Naive thymus-derived CD4-positive, alpha-beta T cell (primary cell): ENCODE measurements around the gene GPR153. TPM values are rescaled to one million over a fixed set of nuclear protein-coding genes. Genes with fewer than 3 reads are reported as not detected.

Experiments
- ATAC-seq: fragments of 150-1000 bp; cut with Tn5 transposase; 2 replicates; pipeline ENCODE4 v1.10.0; 2021; ENCODE audit warnings: mild to moderate bottlenecking, moderate library complexity
- CTCF ChIA-PET: fragments of 350-600 bp; sonication (Branson Sonifier 250); formaldehyde crosslinking; loops from one replicate; lab custom pipeline; 2021; ENCODE audit warnings: antibody characterized with exemption; lab: Charles Lee
- POLR2A ChIA-PET: fragments of 350-600 bp; sonication (Branson Sonifier 250); formaldehyde crosslinking; loops from one replicate; lab custom pipeline; 2021; ENCODE audit warnings: antibody characterized with exemption, inconsistent platforms; lab: Charles Lee
- DNase-seq, 9 donors: peaks; one replicate each; pipeline versions ENCODE4 v3.0.0 to v3.0.0-alpha.2; 2020 to 2022; ENCODE audit warnings: mixed read lengths in 1 of 9
- H3K27ac ChIP-seq: one replicate; pipeline ENCODE4 v1.7.0; 2013; ENCODE audit warnings: mild to moderate bottlenecking, low read depth, low read length, moderate library complexity
- H3K27me3 ChIP-seq, 2 donors: one replicate each; pipeline ENCODE4 v1.7.0; 2013; ENCODE audit warnings: low read length in 2 of 2, mild to moderate bottlenecking in 2 of 2, moderate library complexity in 2 of 2; ENCODE audit not compliant: control insufficient read depth in 2 of 2, insufficient read depth in 2 of 2
- H3K36me3 ChIP-seq, 3 experiments: 1 replicate in 2 of 3; 2 replicates in 1 of 3; pipeline ENCODE4 v1.7.0; 2013; ENCODE audit warnings: low read length in 3 of 3, mild to moderate bottlenecking in 3 of 3, moderate library complexity in 1 of 3; ENCODE audit not compliant: insufficient read depth in 3 of 3, control insufficient read depth in 2 of 3
- H3K4me1 ChIP-seq, 2 donors: one replicate each; pipeline ENCODE4 v1.7.0; 2013; ENCODE audit warnings: low read length in 2 of 2, mild to moderate bottlenecking in 2 of 2, moderate library complexity in 1 of 2; ENCODE audit not compliant: control insufficient read depth in 2 of 2, insufficient read depth in 2 of 2
- H3K4me3 ChIP-seq: 2 replicates; pipeline ENCODE4 v1.7.0; 2013; ENCODE audit warnings: mild to moderate bottlenecking, low read length
- H3K9me3 ChIP-seq, 3 experiments: 1 replicate in 2 of 3; 2 replicates in 1 of 3; pipeline ENCODE4 v1.7.0; 2013; ENCODE audit warnings: low read length in 3 of 3; ENCODE audit not compliant: control insufficient read depth in 2 of 3
- H3K27ac Mint-ChIP-seq, 9 donors: one replicate each; pipeline ENCODE4 v1.8.0; 2020 to 2022; ENCODE audit warnings: mixed read lengths in 9 of 9, mild to moderate bottlenecking in 8 of 9, moderate library complexity in 5 of 9, inconsistent platforms in 2 of 9
- H3K27me3 Mint-ChIP-seq, 5 donors: one replicate each; pipeline ENCODE4 v1.8.0; 2021 to 2022; ENCODE audit warnings: mixed read lengths in 5 of 5, mild to moderate bottlenecking in 1 of 5
- H3K36me3 Mint-ChIP-seq, 5 donors: one replicate each; pipeline ENCODE4 v1.8.0; 2020 to 2022; ENCODE audit warnings: mixed read lengths in 5 of 5, mild to moderate bottlenecking in 3 of 5, inconsistent platforms in 1 of 5
- H3K4me1 Mint-ChIP-seq, 7 donors: one replicate each; pipeline ENCODE4 v1.8.0; 2020 to 2022; ENCODE audit warnings: mixed read lengths in 7 of 7, mild to moderate bottlenecking in 3 of 7, inconsistent platforms in 1 of 7
- H3K4me3 Mint-ChIP-seq, 10 donors: one replicate each; pipeline ENCODE4 v1.8.0; 2020 to 2022; ENCODE audit warnings: mild to moderate bottlenecking in 10 of 10, mixed read lengths in 10 of 10, moderate library complexity in 6 of 10, inconsistent platforms in 2 of 10
- H3K9me3 Mint-ChIP-seq, 11 donors: one replicate each; pipeline ENCODE4 v1.8.0; 2020 to 2022; ENCODE audit warnings: mixed read lengths in 11 of 11, mild to moderate bottlenecking in 4 of 11, inconsistent platforms in 1 of 11, moderate library complexity in 1 of 11
- intact Hi-C, 2 donors: fragments of 100-400 bp; cut with micrococcal nuclease; formaldehyde crosslinking; loops; one replicate each; pipeline ENCODE4 v1.15.1; 2023
- polyA plus RNA-seq, 2 donors: library from polyadenylated mRNA; unstranded; fragments of 300-500 nt; fragmentation: Illumina TruSeq; gene quantifications; one replicate each; pipeline ENCODE4 v1.2.3, GENCODE V29; 2021
- total RNA-seq, 6 experiments: library from RNA in 5 of 6; stranded (reverse) in 5 of 6; gene quantifications; 1 replicate in 5 of 6; 2 replicates in 1 of 6; pipeline ENCODE4 v1.2.3 and lab custom pipeline; 2021 to 2026

GPR153 gene
- total and polyA plus RNA-seq, 7 experiments from 2014 or later, result 0.27 to 2.9 (median 0.59) TPM; not detected in 2

DNA sequence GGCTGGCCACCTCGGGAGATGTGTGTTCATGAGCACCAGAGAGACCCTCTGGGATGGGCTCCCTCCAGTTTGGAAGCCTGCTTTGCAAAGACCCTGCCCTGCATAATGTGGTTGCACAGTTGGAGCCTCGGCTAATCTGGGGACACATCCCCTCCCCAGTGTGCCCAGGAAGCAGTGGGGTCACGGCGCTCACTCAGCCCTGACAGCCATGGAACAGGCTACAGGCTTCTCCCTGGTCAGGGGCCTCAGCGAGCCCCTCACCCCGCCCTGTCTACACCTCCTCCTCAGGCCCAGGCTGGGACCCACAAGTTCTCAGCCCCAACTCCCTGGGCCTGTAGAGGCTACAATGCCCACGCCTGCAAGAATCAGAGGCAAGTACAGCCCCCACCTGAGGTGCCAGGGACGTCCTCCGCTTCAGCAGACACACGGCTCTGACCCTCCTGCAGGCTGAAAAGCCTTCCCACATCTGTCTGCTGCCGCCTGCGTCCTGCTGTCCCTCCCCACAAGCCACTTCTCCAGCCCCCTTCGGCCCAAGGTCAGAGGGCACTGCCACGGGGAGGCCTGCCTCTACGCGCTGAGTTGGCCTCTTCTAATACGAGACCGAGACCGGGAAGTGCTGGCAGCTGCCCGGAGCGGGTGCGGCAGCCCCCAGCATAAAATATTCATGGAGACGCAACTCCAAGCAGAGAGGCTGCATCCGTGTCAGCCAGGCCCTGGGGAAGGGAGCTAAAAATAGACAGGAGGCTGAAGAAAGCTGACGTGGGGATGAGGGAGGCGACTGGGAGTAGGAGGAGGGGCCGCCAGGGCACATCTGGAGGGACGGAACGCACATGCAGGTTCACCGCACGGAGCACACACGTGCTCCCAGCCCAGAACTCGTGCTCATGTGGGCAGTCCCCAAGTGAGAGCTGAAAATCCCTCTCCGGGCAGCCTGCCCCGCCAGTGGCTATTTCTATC lies 15.2 kb upstream of the GPR153 start:
- H3K9me3 Mint-ChIP-seq, result no peaks in the 10 kb centered on the region
- intact Hi-C loops, result no loop called here
- Histone ChIP-seq H3K4me1 (no peaks in the 10 kb centered on the region), H3K9me3 (no peaks in the 10 kb centered on the region), H3K36me3 (no peaks in the 10 kb centered on the region), H3K27ac (no peak overlapping the region), H3K4me3 (no peak overlapping the region), H3K27me3 (no peaks in the 10 kb centered on the region)
- ChIA-PET POLR2A (no interaction called here), CTCF (no interaction called here)
- DNase-seq (no peak), ATAC-seq (no peak)
- H3K4me3 Mint-ChIP-seq, result no peak overlapping the region
- no peaks in the 10 kb centered on the region for H3K27me3 Mint-ChIP-seq
- H3K36me3 Mint-ChIP-seq, result peaks cover 0 to 4% (median 0%) of the 10 kb centered on the region in 5 donors
- H3K4me1 Mint-ChIP-seq, result no peaks in the 10 kb centered on the region
- H3K27ac Mint-ChIP-seq, result no peak overlapping the region

DNA sequence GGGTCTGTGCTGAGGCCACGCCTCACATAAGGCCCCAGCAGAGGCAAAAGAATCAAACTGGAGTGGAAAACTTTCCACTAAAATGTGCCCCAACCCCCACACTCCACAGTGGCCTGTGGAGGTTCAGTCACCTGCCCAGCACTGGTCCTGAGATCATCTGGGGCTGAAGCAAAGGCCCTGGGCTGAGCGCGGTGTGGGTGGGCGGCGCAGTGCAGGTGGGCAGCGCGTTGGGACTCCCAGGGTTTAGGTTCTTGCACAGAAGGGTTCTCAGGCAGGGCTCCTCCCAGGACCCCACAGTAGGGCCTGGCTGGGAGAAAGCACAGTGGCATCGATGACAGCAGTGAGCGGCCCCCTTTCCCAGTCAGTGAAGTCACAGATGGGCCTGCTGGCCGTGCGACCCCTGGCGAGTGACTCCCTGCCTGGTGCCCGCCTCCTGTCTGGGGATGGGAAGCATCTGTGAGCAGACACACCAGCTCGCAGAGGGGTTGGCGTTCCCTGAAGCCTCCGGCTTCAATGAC lies 13.8 kb upstream of the GPR153 start:
- CTCF ChIA-PET, result no interaction called here
- Mint-ChIP-seq H3K36me3 (peaks cover 0 to 4% (median 0%) of the 10 kb centered on the region in 5 donors), H3K9me3 (no peaks in the 10 kb centered on the region), H3K27ac (no peak overlapping the region), H3K4me3 (no peak overlapping the region), H3K4me1 (no peaks in the 10 kb centered on the region), H3K27me3 (no peaks in the 10 kb centered on the region)
- Histone ChIP-seq H3K9me3 (no peaks in the 10 kb centered on the region), H3K4me3 (no peak overlapping the region), H3K27ac (no peak overlapping the region), H3K36me3 (no peaks in the 10 kb centered on the region), H3K4me1 (no peaks in the 10 kb centered on the region), H3K27me3 (no peaks in the 10 kb centered on the region)
- ATAC-seq (no peak), DNase-seq (no peak)
- intact Hi-C loops, result no loop called here
- POLR2A ChIA-PET, result no interaction called here

DNA sequence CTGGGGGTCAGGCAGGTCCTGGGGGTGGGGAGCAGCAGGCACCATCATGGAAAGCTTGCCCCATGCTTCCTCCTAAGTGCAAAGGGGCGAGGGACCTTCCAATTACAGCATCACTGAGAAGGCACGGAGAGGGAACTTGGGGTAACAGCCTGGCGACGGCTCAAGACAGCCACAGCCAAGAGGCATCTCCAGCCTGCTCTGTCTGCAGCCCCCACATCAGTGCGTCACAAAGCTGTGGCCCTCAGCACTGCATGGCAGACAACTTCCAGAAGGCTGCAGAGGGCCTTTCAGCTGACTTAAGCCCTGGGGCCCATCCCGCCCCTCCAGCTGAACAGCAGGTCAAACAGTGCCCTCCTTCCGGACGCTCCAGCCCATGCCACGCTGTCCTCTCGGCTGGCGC lies 13.2 kb upstream of the GPR153 start:
- Mint-ChIP-seq H3K27ac (no peak overlapping the region), H3K36me3 (peaks cover 0 to 4% (median 0%) of the 10 kb centered on the region in 5 donors), H3K9me3 (no peaks in the 10 kb centered on the region), H3K4me3 (no peak overlapping the region), H3K27me3 (no peaks in the 10 kb centered on the region), H3K4me1 (no peaks in the 10 kb centered on the region)
- CTCF ChIA-PET, result no interaction called here
- POLR2A ChIA-PET, result no interaction called here
- H3K4me1 ChIP-seq, result no peaks in the 10 kb centered on the region
- H3K27ac ChIP-seq, result no peak overlapping the region
- no peaks in the 10 kb centered on the region for H3K27me3 ChIP-seq
- no peaks in the 10 kb centered on the region for H3K36me3 ChIP-seq
- no peak for ATAC-seq
- no peak for DNase-seq
- intact Hi-C loops, result no loop called here
- no peak overlapping the region for H3K4me3 ChIP-seq
- H3K9me3 ChIP-seq, result no peaks in the 10 kb centered on the region

DNA sequence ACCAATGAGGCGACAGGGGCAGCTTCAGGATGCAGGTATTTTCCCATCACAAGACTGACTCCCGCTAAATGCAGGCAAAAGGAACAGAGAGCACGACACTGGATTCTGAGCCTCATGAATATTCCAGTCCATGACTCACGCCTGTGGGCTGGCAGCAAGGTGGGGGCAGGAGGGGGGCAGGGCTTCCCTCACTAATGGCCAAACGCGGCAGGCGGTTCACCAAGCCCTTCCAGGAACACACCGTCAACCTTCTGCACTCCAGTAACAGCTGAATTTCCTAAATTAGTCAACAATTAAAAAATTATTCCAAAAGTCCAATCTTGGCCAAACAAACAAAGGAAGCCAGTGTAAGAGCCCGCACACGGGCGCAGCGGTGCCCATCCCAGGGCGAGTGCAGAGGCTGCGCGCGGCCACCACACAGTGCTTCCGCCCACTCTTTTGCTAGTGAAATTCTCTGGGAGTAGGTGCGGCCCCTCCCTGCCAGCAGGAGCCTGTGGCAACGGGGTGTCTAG lies 12.5 kb upstream of the GPR153 start:
- DNase-seq (no peak), ATAC-seq (no peak)
- Histone ChIP-seq H3K4me1 (no peaks in the 10 kb centered on the region), H3K9me3 (no peaks in the 10 kb centered on the region), H3K27ac (no peak overlapping the region), H3K4me3 (no peak overlapping the region), H3K36me3 (no peaks in the 10 kb centered on the region), H3K27me3 (no peaks in the 10 kb centered on the region)
- CTCF ChIA-PET, result no interaction called here
- no peaks in the 10 kb centered on the region for H3K4me1 Mint-ChIP-seq
- no peak overlapping the region for H3K27ac Mint-ChIP-seq
- intact Hi-C loops, result no loop called here
- H3K36me3 Mint-ChIP-seq, result no peaks in the 10 kb centered on the region
- POLR2A ChIA-PET, result no interaction called here
- H3K27me3 Mint-ChIP-seq, result no peaks in the 10 kb centered on the region
- H3K4me3 Mint-ChIP-seq, result no peak overlapping the region
- H3K9me3 Mint-ChIP-seq, result no peaks in the 10 kb centered on the region

DNA sequence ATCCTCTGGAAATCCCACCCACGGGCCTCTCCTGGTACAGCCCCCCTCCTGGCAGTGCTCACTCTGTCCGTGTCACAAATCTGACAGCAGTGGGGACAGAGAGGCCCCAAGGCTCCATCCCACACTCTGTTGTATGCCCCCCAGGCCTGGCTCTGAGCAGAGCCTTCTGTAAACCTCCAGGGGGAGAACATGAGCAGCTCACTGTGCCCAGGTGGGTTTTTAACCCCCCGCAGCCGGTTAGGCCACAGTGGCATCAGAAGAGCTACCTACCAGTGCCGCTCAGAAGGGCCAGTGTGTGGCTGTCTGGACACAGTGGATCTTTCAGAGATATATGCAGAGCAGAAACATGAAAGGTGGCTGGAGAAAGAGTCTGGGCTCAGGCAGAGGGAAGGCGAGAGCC lies 12.0 kb upstream of the GPR153 start:
- no peaks in the 10 kb centered on the region for H3K9me3 ChIP-seq
- ATAC-seq (no peak), DNase-seq (no peak)
- Mint-ChIP-seq H3K9me3 (no peaks in the 10 kb centered on the region), H3K27ac (no peak overlapping the region), H3K4me3 (no peak overlapping the region), H3K36me3 (no peaks in the 10 kb centered on the region), H3K4me1 (peaks cover 0 to 2% (median 0%) of the 10 kb centered on the region in 7 donors), H3K27me3 (no peaks in the 10 kb centered on the region)
- ChIA-PET CTCF (no interaction called here), POLR2A (no interaction called here)
- intact Hi-C loops, result no loop called here
- no peaks in the 10 kb centered on the region for H3K36me3 ChIP-seq
- no peak overlapping the region for H3K4me3 ChIP-seq
- H3K27me3 ChIP-seq, result no peaks in the 10 kb centered on the region
- H3K27ac ChIP-seq, result no peak overlapping the region
- no peaks in the 10 kb centered on the region for H3K4me1 ChIP-seq

DNA sequence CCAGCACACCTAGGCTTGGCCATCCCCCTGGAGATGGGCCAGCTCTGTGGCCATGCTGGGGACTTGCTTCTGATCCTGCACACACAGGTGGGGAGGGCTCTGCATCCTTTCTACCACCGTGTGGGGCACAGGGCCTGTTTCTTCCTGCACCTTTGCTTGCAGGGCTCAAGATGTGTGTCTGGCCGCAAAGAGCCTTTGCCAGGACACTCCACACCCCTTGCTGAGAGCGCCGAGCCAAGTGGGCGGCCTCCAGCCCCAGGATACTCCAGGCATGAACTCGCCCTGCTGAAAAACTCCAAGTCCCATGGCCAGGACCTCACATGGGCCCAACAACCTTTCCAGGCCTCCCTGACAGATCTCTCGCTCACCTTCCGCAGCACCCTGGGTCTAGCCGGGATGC lies 11.6 kb upstream of the GPR153 start:
- no peak for DNase-seq
- no peak overlapping the region for H3K27ac Mint-ChIP-seq
- H3K27me3 ChIP-seq, result no peaks in the 10 kb centered on the region
- H3K9me3 Mint-ChIP-seq, result no peaks in the 10 kb centered on the region
- H3K36me3 ChIP-seq, result no peaks in the 10 kb centered on the region
- no peaks in the 10 kb centered on the region for H3K9me3 ChIP-seq
- ChIA-PET CTCF (no interaction called here), POLR2A (no interaction called here)
- no peaks in the 10 kb centered on the region for H3K27me3 Mint-ChIP-seq
- no peaks in the 10 kb centered on the region for H3K36me3 Mint-ChIP-seq
- H3K27ac ChIP-seq, result no peak overlapping the region
- H3K4me3 Mint-ChIP-seq, result no peak overlapping the region
- no peaks in the 10 kb centered on the region for H3K4me1 ChIP-seq
- intact Hi-C loops, result no loop called here
- H3K4me3 ChIP-seq, result no peak overlapping the region
- no peak for ATAC-seq
- peaks cover 0 to 4% (median 0%) of the 10 kb centered on the region in 7 donors for H3K4me1 Mint-ChIP-seq
